G401 (cell line): ENCODE measurements around the gene KRTAP19-7. TPM values are rescaled to one million over a fixed set of nuclear protein-coding genes. Genes with fewer than 3 reads are reported as not detected.

Source experiments
- total RNA-seq: library from RNA; depleted of rRNA; stranded (reverse); fragments of >200 nt; shearing (Covaris generic); gene quantifications from 2 replicates; pipeline ENCODE4 v1.2.3, GENCODE V29; 2014; rRNA removed

The KRTAP19-7 gene
- total RNA-seq, 1 experiment from 2014 or later: not detected

Other genes starting within 250 kb of the KRTAP19-7 start
- not detected in 2 replicates for gene KRTAP26-1, start 241.0 kb downstream of the KRTAP19-7 start, total RNA-seq
- gene KRTAP27-1, start 223.6 kb downstream of the KRTAP19-7 start, total RNA-seq: not detected in 2 replicates
- gene KRTAP23-1, start 212.7 kb downstream of the KRTAP19-7 start, total RNA-seq: not detected in 2 replicates
- gene KRTAP13-2, start 189.0 kb downstream of the KRTAP19-7 start, total RNA-seq: not detected in 2 replicates
- gene KRTAP13-1, start 165.3 kb downstream of the KRTAP19-7 start, total RNA-seq: not detected in 2 replicates
- not detected in 2 replicates for gene KRTAP13-3, start 135.4 kb downstream of the KRTAP19-7 start, total RNA-seq
- gene KRTAP13-4, start 131.1 kb downstream of the KRTAP19-7 start, total RNA-seq: not detected in 2 replicates
- gene KRTAP15-1, start 121.0 kb downstream of the KRTAP19-7 start, total RNA-seq: not detected in 2 replicates
- not detected in 2 replicates for gene KRTAP19-1, start 80.9 kb downstream of the KRTAP19-7 start, total RNA-seq
- not detected in 2 replicates for gene KRTAP19-2, start 73.9 kb downstream of the KRTAP19-7 start, total RNA-seq
- not detected in 2 replicates for gene KRTAP19-3, start 69.3 kb downstream of the KRTAP19-7 start, total RNA-seq
- gene KRTAP19-4, start 64.1 kb downstream of the KRTAP19-7 start, total RNA-seq: not detected in 2 replicates
- not detected in 2 replicates for gene KRTAP19-5, start 59.2 kb downstream of the KRTAP19-7 start, total RNA-seq
- gene KRTAP19-6, start 19.4 kb downstream of the KRTAP19-7 start, total RNA-seq: not detected in 2 replicates
- gene KRTAP22-2, start 29.1 kb upstream of the KRTAP19-7 start, total RNA-seq: not detected in 2 replicates
- gene KRTAP6-3, start 31.1 kb upstream of the KRTAP19-7 start, total RNA-seq: not detected in 2 replicates
- gene KRTAP6-2, start 37.6 kb upstream of the KRTAP19-7 start, total RNA-seq: not detected in 2 replicates
- not detected in 2 replicates for gene KRTAP22-1, start 39.8 kb upstream of the KRTAP19-7 start, total RNA-seq
- not detected in 2 replicates for gene KRTAP6-1, start 52.6 kb upstream of the KRTAP19-7 start, total RNA-seq
- gene KRTAP20-1, start 55.1 kb upstream of the KRTAP19-7 start, total RNA-seq: not detected in 2 replicates
- not detected in 2 replicates for gene KRTAP20-4, start 59.3 kb upstream of the KRTAP19-7 start, total RNA-seq
- not detected in 2 replicates for gene KRTAP20-2, start 73.9 kb upstream of the KRTAP19-7 start, total RNA-seq
- not detected in 2 replicates for gene KRTAP20-3, start 81.5 kb upstream of the KRTAP19-7 start, total RNA-seq
- not detected in 2 replicates for gene KRTAP21-3, start 157.5 kb upstream of the KRTAP19-7 start, total RNA-seq
- gene KRTAP21-2, start 185.9 kb upstream of the KRTAP19-7 start, total RNA-seq: not detected in 2 replicates
- gene KRTAP21-1, start 194.1 kb upstream of the KRTAP19-7 start, total RNA-seq: not detected in 2 replicates